Lung (tissue), 12 donors: ENCODE data around the gene KCNJ4. TPM values are rescaled to one million over a fixed set of nuclear protein-coding genes. Genes with fewer than 3 reads are reported as not detected.

Source experiments
- ATAC-seq: fragments of 200-7000 bp; cut with Tn5 transposase; one replicate; pipeline ENCODE4 v1.9.1; 2020; ENCODE audit warnings: moderate number of reproducible peaks; ENCODE audit not compliant: insufficient read depth, low FRiP score
- DNase-seq, 3 donors: peaks; one replicate each; pipeline ENCODE4 v3.0.0-alpha.2; 2013 to 2017
- H3K27ac ChIP-seq, 2 donors: one replicate each; pipeline ENCODE4 v1.5.1; 2013; ENCODE audit warnings: mild to moderate bottlenecking in 2 of 2, moderate library complexity in 2 of 2, control low read depth in 1 of 2, inconsistent platforms in 1 of 2, low read depth in 1 of 2, low read length in 1 of 2
- H3K27me3 ChIP-seq, 3 donors: one replicate each; pipeline ENCODE4 v1.5.1; 2013; ENCODE audit warnings: low read length in 2 of 3; ENCODE audit not compliant: control insufficient read depth in 3 of 3, insufficient read depth in 3 of 3
- H3K36me3 ChIP-seq, 4 donors: one replicate each; pipeline ENCODE4 v1.5.1; 2013; ENCODE audit warnings: low read length in 4 of 4, mild to moderate bottlenecking in 1 of 4, moderate library complexity in 1 of 4; ENCODE audit not compliant: control insufficient read depth in 4 of 4, insufficient read depth in 4 of 4
- H3K4me1 ChIP-seq, 5 donors: one replicate each; pipeline ENCODE4 v1.5.1; 2013; ENCODE audit warnings: low read length in 5 of 5, mild to moderate bottlenecking in 2 of 5, moderate library complexity in 1 of 5; ENCODE audit not compliant: control insufficient read depth in 5 of 5, insufficient read depth in 5 of 5
- H3K4me3 ChIP-seq: one replicate; pipeline ENCODE4 v1.5.1; 2013; ENCODE audit warnings: mild to moderate bottlenecking, control low read depth, moderate library complexity
- H3K9ac ChIP-seq, 2 donors: one replicate each; pipeline ENCODE4 v1.5.1; 2013; ENCODE audit warnings: low read length in 2 of 2, control low read depth in 1 of 2; ENCODE audit not compliant: insufficient read depth in 1 of 2
- H3K9me3 ChIP-seq, 4 donors: one replicate each; pipeline ENCODE4 v1.5.1; 2013; ENCODE audit warnings: low read length in 3 of 4, mild to moderate bottlenecking in 1 of 4, moderate library complexity in 1 of 4; ENCODE audit not compliant: control insufficient read depth in 4 of 4, insufficient read depth in 3 of 4
- CTCF ChIP-seq: IDR thresholded peaks from 2 replicates; pipeline ENCODE4 v1.5.1; 2012; ENCODE audit warnings: mild to moderate bottlenecking; ENCODE audit errors: control extremely low read depth, extremely low read depth
- WGBS, 2 donors: extraction: QIAGEN DNeasy Blood & Tissue Kit; methylation state at CpG; one replicate each; pipeline ENCODE4 v1.1.7; 2013; 5-methylcytosine and 5-hydroxymethylcytosine counted together
- polyA plus RNA-seq, 2 donors: library from polyadenylated mRNA; stranded (reverse); fragments of 200-250 nt; gene quantifications; one replicate each; pipeline ENCODE4 v1.2.1, GENCODE V29; 2013
- total RNA-seq, 2 donors: library from RNA; depleted of rRNA in 1 of 2; stranded (reverse); fragments of >200 nt in 1 of 2; gene quantifications; one replicate each; pipeline ENCODE4 v1.2.1, GENCODE V29; 2014 to 2021
- donor health status: control.
- donor health status: control.
- donor health status: Bipolar disorder and iron deficiency.
- donor health status: healthy.
- donor health status: DM: yes; HTN: yes; CAD: no.

Gene KCNJ4
- total and polyA plus RNA-seq, 4 donors, result not detected

- no peak for DNase-seq
- H3K27ac ChIP-seq, result no peak overlapping the region
- no peak for TF ChIP-seq CTCF
- H3K9ac ChIP-seq, result no peak overlapping the region
- H3K36me3 ChIP-seq, result no peaks in the 10 kb centered on the region
- WGBS, 2 donors, result 80 to 92% methylated on average over 8 of the region's 8 CpGs
- no peak for ATAC-seq
- H3K9me3 ChIP-seq, result no peaks in the 10 kb centered on the region
- no peak overlapping the region for H3K4me3 ChIP-seq
- H3K27me3 ChIP-seq, result no peaks in the 10 kb centered on the region
- peaks cover 0 to 4% (median 0%) of the 10 kb centered on the region in 5 donors for H3K4me1 ChIP-seq
These were observed 21.1 kb downstream of the KCNJ4 start for GRCh38 chr22:38433871-38434270.

- no peak overlapping the region for H3K9ac ChIP-seq
- no peaks in the 10 kb centered on the region for H3K9me3 ChIP-seq
- peaks cover 0 to 4% (median 0%) of the 10 kb centered on the region in 5 donors for H3K4me1 ChIP-seq
- H3K27ac ChIP-seq, result no peak overlapping the region
- H3K4me3 ChIP-seq, result no peak overlapping the region
- no peak for ATAC-seq
- WGBS, 2 donors, result 89 to 95% methylated on average over 1 of the region's 1 CpG
- H3K27me3 ChIP-seq, result no peaks in the 10 kb centered on the region
- no peak for DNase-seq
- TF ChIP-seq CTCF, result no peak
- H3K36me3 ChIP-seq, result no peaks in the 10 kb centered on the region
These were observed 22.7 kb downstream of the KCNJ4 start for GRCh38 chr22:38432264-38432663.

- Histone ChIP-seq H3K4me3 (no peak overlapping the region), H3K9me3 (no peaks in the 10 kb centered on the region), H3K36me3 (no peaks in the 10 kb centered on the region), H3K9ac (no peak overlapping the region), H3K27ac (no peak overlapping the region), H3K4me1 (peaks cover 0 to 4% (median 0%) of the 10 kb centered on the region in 5 donors), H3K27me3 (no peaks in the 10 kb centered on the region)
- no peak for TF ChIP-seq CTCF
- ATAC-seq (no peak), DNase-seq (no peak)
- WGBS, 2 donors, result 90 to 97% methylated on average over 12 of the region's 12 CpGs
These were observed 23.6 kb downstream of the KCNJ4 start for GRCh38 chr22:38431266-38432010.
